Activated naive CD8-positive, alpha-beta T cell treated with anti-CD3 and anti-CD28 coated beads, Interleukin-2, amount 50 U/mL, for 24 hours (primary cell): ENCODE measurements around the gene CTRL.

Source experiments
- ATAC-seq: fragments of 150-1000 bp; cut with Tn5 transposase; one replicate; pipeline ENCODE4 v1.10.0; 2021
- DNase-seq: peaks from one replicate; pipeline ENCODE4 v3.0.0; 2021
- H3K27ac Mint-ChIP-seq: one replicate; pipeline ENCODE4 v1.8.0; 2021; ENCODE audit warnings: mild to moderate bottlenecking, mixed read lengths
- H3K27me3 Mint-ChIP-seq: one replicate; pipeline ENCODE4 v1.8.0; 2021; ENCODE audit warnings: mixed read lengths
- H3K36me3 Mint-ChIP-seq: one replicate; pipeline ENCODE4 v1.8.0; 2021; ENCODE audit warnings: low read depth, mixed read lengths
- H3K4me1 Mint-ChIP-seq: one replicate; pipeline ENCODE4 v1.8.0; 2021; ENCODE audit warnings: mixed read lengths
- H3K4me3 Mint-ChIP-seq: one replicate; pipeline ENCODE4 v1.8.0; 2021; ENCODE audit warnings: mild to moderate bottlenecking, moderate library complexity, mixed read lengths
- H3K9me3 Mint-ChIP-seq: one replicate; pipeline ENCODE4 v1.8.0; 2021; ENCODE audit warnings: mixed read lengths

CTRL gene

GRCh38 chr16:67966549-67967182 lies 35.0 kb upstream of the CTRL start:
- DNase-seq (no peak), ATAC-seq (no peak)
- peaks cover 6% of the 10 kb centered on the region for H3K36me3 Mint-ChIP-seq
- H3K9me3 Mint-ChIP-seq, result no peaks in the 10 kb centered on the region
- H3K27me3 Mint-ChIP-seq, result no peaks in the 10 kb centered on the region
- no peak overlapping the region for H3K27ac Mint-ChIP-seq
- peak overlapping the region; percentile 95 for H3K4me3 Mint-ChIP-seq
- peaks cover 20% of the 10 kb centered on the region for H3K4me1 Mint-ChIP-seq

GRCh38 chr16:67965668-67966548 lies 34.2 kb upstream of the CTRL start:
- Mint-ChIP-seq H3K36me3 (peaks cover 8% of the 10 kb centered on the region), H3K27me3 (no peaks in the 10 kb centered on the region), H3K4me1 (peaks cover 20% of the 10 kb centered on the region), H3K9me3 (no peaks in the 10 kb centered on the region), H3K27ac (no peak overlapping the region), H3K4me3 (no peak overlapping the region)
- ATAC-seq (no peak), DNase-seq (no peak)

- peaks cover 18% of the 10 kb centered on the region for H3K4me1 Mint-ChIP-seq
- no peaks in the 10 kb centered on the region for H3K27me3 Mint-ChIP-seq
- no peak for DNase-seq
- H3K9me3 Mint-ChIP-seq, result no peaks in the 10 kb centered on the region
- H3K4me3 Mint-ChIP-seq, result no peak overlapping the region
- no peak for ATAC-seq
- H3K36me3 Mint-ChIP-seq, result peaks cover 9% of the 10 kb centered on the region
- no peak overlapping the region for H3K27ac Mint-ChIP-seq
These were observed 32.9 kb upstream of the CTRL start for GRCh38 chr16:67964477-67965131.

- peaks cover 13% of the 10 kb centered on the region for H3K4me1 Mint-ChIP-seq
- peaks cover 9% of the 10 kb centered on the region for H3K36me3 Mint-ChIP-seq
- no peaks in the 10 kb centered on the region for H3K27me3 Mint-ChIP-seq
- ATAC-seq (no peak), DNase-seq (no peak)
- no peaks in the 10 kb centered on the region for H3K9me3 Mint-ChIP-seq
- H3K4me3 Mint-ChIP-seq, result no peak overlapping the region
- H3K27ac Mint-ChIP-seq, result no peak overlapping the region
These were observed 32.1 kb upstream of the CTRL start for GRCh38 chr16:67963662-67964321.

GRCh38 chr16:67963292-67963661 lies 31.6 kb upstream of the CTRL start:
- peaks cover 11% of the 10 kb centered on the region for H3K4me1 Mint-ChIP-seq
- no peaks in the 10 kb centered on the region for H3K9me3 Mint-ChIP-seq
- no peaks in the 10 kb centered on the region for H3K27me3 Mint-ChIP-seq
- no peak for ATAC-seq
- no peak overlapping the region for H3K27ac Mint-ChIP-seq
- peaks cover 10% of the 10 kb centered on the region for H3K36me3 Mint-ChIP-seq
- no peak for DNase-seq
- no peak overlapping the region for H3K4me3 Mint-ChIP-seq

- Mint-ChIP-seq H3K27me3 (no peaks in the 10 kb centered on the region), H3K36me3 (peaks cover 11% of the 10 kb centered on the region), H3K9me3 (no peaks in the 10 kb centered on the region), H3K27ac (no peak overlapping the region), H3K4me3 (no peak overlapping the region), H3K4me1 (peaks cover 8% of the 10 kb centered on the region)
- ATAC-seq (no peak), DNase-seq (no peak)
These were observed 30.5 kb upstream of the CTRL start for GRCh38 chr16:67962135-67962534.

GRCh38 chr16:67961551-67961957 lies 29.9 kb upstream of the CTRL start:
- Mint-ChIP-seq H3K27ac (no peak overlapping the region), H3K4me1 (peaks cover 4% of the 10 kb centered on the region), H3K4me3 (no peak overlapping the region), H3K36me3 (peaks cover 11% of the 10 kb centered on the region), H3K27me3 (no peaks in the 10 kb centered on the region), H3K9me3 (no peaks in the 10 kb centered on the region)
- DNase-seq, result no peak
- ATAC-seq, result peak; percentile 18

GRCh38 chr16:67959536-67960329 lies 28.1 kb upstream of the CTRL start:
- Mint-ChIP-seq H3K27ac (no peak overlapping the region), H3K4me1 (no peaks in the 10 kb centered on the region), H3K27me3 (no peaks in the 10 kb centered on the region), H3K9me3 (no peaks in the 10 kb centered on the region), H3K4me3 (no peak overlapping the region), H3K36me3 (peaks cover 11% of the 10 kb centered on the region)
- DNase-seq (no peak), ATAC-seq (no peak)

GRCh38 chr16:67957622-67958021 lies 26.0 kb upstream of the CTRL start:
- H3K27ac Mint-ChIP-seq, result no peak overlapping the region
- ATAC-seq (no peak), DNase-seq (no peak)
- H3K9me3 Mint-ChIP-seq, result no peaks in the 10 kb centered on the region
- no peaks in the 10 kb centered on the region for H3K27me3 Mint-ChIP-seq
- no peak overlapping the region for H3K4me3 Mint-ChIP-seq
- no peaks in the 10 kb centered on the region for H3K4me1 Mint-ChIP-seq
- H3K36me3 Mint-ChIP-seq, result peaks cover 9% of the 10 kb centered on the region

- Mint-ChIP-seq H3K36me3 (peaks cover 2% of the 10 kb centered on the region), H3K4me3 (no peak overlapping the region), H3K9me3 (no peaks in the 10 kb centered on the region), H3K4me1 (no peaks in the 10 kb centered on the region), H3K27me3 (no peaks in the 10 kb centered on the region), H3K27ac (no peak overlapping the region)
- ATAC-seq (no peak), DNase-seq (no peak)
These were observed 22.9 kb upstream of the CTRL start for GRCh38 chr16:67954421-67955196.

- Mint-ChIP-seq H3K36me3 (peaks cover 2% of the 10 kb centered on the region), H3K4me3 (no peak overlapping the region), H3K9me3 (no peaks in the 10 kb centered on the region), H3K27ac (no peak overlapping the region), H3K27me3 (no peaks in the 10 kb centered on the region), H3K4me1 (no peaks in the 10 kb centered on the region)
- DNase-seq, result no peak
- no peak for ATAC-seq
These were observed 22.1 kb upstream of the CTRL start for GRCh38 chr16:67953641-67954375.

GRCh38 chr16:67951485-67951884 lies 19.8 kb upstream of the CTRL start:
- no peaks in the 10 kb centered on the region for H3K9me3 Mint-ChIP-seq
- ATAC-seq (no peak), DNase-seq (no peak)
- no peak overlapping the region for H3K27ac Mint-ChIP-seq
- no peaks in the 10 kb centered on the region for H3K27me3 Mint-ChIP-seq
- no peak overlapping the region for H3K4me3 Mint-ChIP-seq
- no peaks in the 10 kb centered on the region for H3K4me1 Mint-ChIP-seq
- H3K36me3 Mint-ChIP-seq, result no peaks in the 10 kb centered on the region

- Mint-ChIP-seq H3K9me3 (no peaks in the 10 kb centered on the region), H3K36me3 (no peaks in the 10 kb centered on the region), H3K27me3 (no peaks in the 10 kb centered on the region), H3K4me3 (no peak overlapping the region), H3K27ac (no peak overlapping the region), H3K4me1 (no peaks in the 10 kb centered on the region)
- no peak for ATAC-seq
- no peak for DNase-seq
These were observed 18.7 kb upstream of the CTRL start for GRCh38 chr16:67950335-67950843.
